ENCODE measurements around the gene TBC1D22A. TPM values are rescaled to one million over a fixed set of nuclear protein-coding genes. Genes with fewer than 3 reads are reported as not detected.

Gene TBC1D22A
- total RNA-seq, 1 experiment from 2014 or later = 14.3 TPM

DNA sequence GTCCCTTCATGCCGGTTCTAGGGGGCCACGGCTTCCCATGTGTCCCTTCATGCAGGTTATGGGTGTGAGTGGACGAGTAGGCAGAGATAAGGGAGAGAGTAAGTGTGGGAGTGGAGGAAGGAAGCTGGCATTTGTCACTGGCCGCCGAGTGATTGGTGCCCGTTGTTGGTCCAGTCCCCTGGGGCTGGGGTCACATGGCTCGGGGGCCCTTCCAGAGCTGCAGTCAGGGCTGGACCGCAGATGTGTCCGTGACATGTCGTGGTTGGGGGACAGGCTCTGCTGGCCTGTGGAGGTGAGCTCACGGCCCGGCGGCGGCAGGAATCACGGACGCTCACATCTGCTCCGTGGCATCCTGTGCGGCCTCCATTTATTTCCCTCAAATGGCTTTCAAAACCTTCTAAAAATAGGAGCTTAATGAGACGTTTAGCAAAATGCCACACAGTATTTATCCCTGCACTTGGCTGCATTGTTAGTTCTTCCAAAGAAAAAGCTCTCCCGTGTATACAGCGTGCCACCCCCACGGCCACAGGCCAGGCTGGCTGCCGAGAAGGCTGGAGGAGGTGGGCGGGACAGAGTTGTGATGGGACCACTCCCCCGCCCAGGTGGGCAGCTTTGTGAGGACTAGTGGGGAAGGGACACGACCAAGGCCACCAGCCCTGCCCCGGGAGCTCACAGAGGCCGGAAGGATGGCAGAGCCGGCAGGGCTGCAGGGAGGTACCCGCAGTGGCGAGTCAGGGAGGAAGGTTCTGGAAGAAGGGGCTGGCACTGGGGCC lies 386.7 kb downstream of the TBC1D22A start:
- Histone ChIP-seq H3K27ac (ENCODE audit: low read length) (no peak overlapping the region), H3K4me2 (ENCODE audit: low read length) (no peak overlapping the region), H3K79me2 (ENCODE audit: low read length) (no peaks in the 10 kb centered on the region), H4K20me1 (ENCODE audit: low read length) (no peaks in the 10 kb centered on the region), H3K9me3 (ENCODE audit: low read length) (no peaks in the 10 kb centered on the region), H3K9me2 (replicated peaks; ENCODE audit: low read length) (no peaks in the 10 kb centered on the region), H3K4me1 (ENCODE audit: insufficient read depth, low read length) (peaks cover 9% of the 10 kb centered on the region; the same call in 1 of the 2 replicates), H3F3A (ENCODE audit: low read length, unreplicated experiment) (no peaks in the 10 kb centered on the region), H3K36me3 (ENCODE audit: low read depth, low read length) (no peaks in the 10 kb centered on the region), H3K27me3 (ENCODE audit: low read length) (no peaks in the 10 kb centered on the region), H3K4me3 (ENCODE audit: low read length) (no peak overlapping the region), H2AFZ (ENCODE audit: low read length) (no peak overlapping the region), H3K9ac (ENCODE audit: low read length) (no peak overlapping the region)
- DNase-seq (no peak), ATAC-seq (no peak)
- no TSS peak for BruUV-seq (replicated peaks)
- CTCF ChIA-PET = no interaction called here
- no peak for TF ChIP-seq EZH2 (IDR thresholded peaks at IDR 0.05; ENCODE audit: low read length, unreplicated experiment)
- no peak for TF ChIP-seq EZH2phosphoT487 (IDR thresholded peaks at IDR 0.05; ENCODE audit: borderline replicate concordance, low read length)
- TF ChIP-seq, protein P1, sequence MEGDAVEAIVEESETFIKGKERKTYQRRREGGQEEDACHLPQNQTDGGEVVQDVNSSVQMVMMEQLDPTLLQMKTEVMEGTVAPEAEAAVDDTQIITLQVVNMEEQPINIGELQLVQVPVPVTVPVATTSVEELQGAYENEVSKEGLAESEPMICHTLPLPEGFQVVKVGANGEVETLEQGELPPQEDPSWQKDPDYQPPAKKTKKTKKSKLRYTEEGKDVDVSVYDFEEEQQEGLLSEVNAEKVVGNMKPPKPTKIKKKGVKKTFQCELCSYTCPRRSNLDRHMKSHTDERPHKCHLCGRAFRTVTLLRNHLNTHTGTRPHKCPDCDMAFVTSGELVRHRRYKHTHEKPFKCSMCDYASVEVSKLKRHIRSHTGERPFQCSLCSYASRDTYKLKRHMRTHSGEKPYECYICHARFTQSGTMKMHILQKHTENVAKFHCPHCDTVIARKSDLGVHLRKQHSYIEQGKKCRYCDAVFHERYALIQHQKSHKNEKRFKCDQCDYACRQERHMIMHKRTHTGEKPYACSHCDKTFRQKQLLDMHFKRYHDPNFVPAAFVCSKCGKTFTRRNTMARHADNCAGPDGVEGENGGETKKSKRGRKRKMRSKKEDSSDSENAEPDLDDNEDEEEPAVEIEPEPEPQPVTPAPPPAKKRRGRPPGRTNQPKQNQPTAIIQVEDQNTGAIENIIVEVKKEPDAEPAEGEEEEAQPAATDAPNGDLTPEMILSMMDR (conservative IDR thresholded peaks at IDR 0.05; ENCODE audit: low read depth, low read length) = no peak
- intact Hi-C loops (cut with micrococcal nuclease) = no loop called here
- POLR2A ChIA-PET (ENCODE audit: unreplicated experiment) = no interaction called here

DNA sequence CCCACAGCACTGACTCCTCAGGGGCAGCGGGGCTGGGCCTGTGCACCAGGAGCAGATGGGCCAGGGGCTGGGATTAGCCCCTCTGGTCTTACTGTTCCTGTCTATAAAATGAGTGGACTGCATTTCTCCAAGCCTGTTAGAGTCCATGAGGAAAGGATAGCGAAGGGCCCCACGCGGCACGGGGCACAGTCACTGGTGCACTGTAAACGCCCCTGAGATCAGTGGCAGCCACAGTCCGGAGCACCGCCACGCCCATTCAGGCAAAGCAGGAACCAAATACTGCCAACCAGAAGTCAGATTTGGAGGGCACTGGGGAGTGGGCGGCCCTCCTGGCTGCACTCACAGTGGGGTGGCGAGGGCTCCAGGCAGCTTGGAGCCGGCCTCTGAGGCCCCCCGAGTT lies 387.5 kb downstream of the TBC1D22A start:
- CTCF ChIA-PET = no interaction called here
- Histone ChIP-seq H4K20me1 (ENCODE audit: low read length) (no peaks in the 10 kb centered on the region), H3K27me3 (ENCODE audit: low read length) (no peaks in the 10 kb centered on the region), H3K79me2 (ENCODE audit: low read length) (no peaks in the 10 kb centered on the region), H3K9me2 (replicated peaks; ENCODE audit: low read length) (no peaks in the 10 kb centered on the region), H3K4me2 (ENCODE audit: low read length) (no peak overlapping the region), H2AFZ (ENCODE audit: low read length) (no peak overlapping the region), H3K4me1 (ENCODE audit: insufficient read depth, low read length) (peaks cover 17% of the 10 kb centered on the region; the same call in 1 of the 2 replicates), H3F3A (ENCODE audit: low read length, unreplicated experiment) (no peaks in the 10 kb centered on the region), H3K9ac (ENCODE audit: low read length) (no peak overlapping the region), H3K36me3 (ENCODE audit: low read depth, low read length) (no peaks in the 10 kb centered on the region), H3K27ac (ENCODE audit: low read length) (no peak overlapping the region), H3K9me3 (ENCODE audit: low read length) (no peaks in the 10 kb centered on the region), H3K4me3 (ENCODE audit: low read length) (no peak overlapping the region)
- ATAC-seq (no peak), DNase-seq (no peak)
- no TSS peak for BruUV-seq (replicated peaks)
- TF ChIP-seq EZH2 (IDR thresholded peaks at IDR 0.05; ENCODE audit: low read length, unreplicated experiment) (no peak), EZH2phosphoT487 (IDR thresholded peaks at IDR 0.05; ENCODE audit: borderline replicate concordance, low read length) (no peak)
- TF ChIP-seq, protein P1 (conservative IDR thresholded peaks at IDR 0.05; ENCODE audit: low read depth, low read length) = no peak
- POLR2A ChIA-PET (ENCODE audit: unreplicated experiment) = no interaction called here
- intact Hi-C loops (cut with micrococcal nuclease) = no loop called here

DNA sequence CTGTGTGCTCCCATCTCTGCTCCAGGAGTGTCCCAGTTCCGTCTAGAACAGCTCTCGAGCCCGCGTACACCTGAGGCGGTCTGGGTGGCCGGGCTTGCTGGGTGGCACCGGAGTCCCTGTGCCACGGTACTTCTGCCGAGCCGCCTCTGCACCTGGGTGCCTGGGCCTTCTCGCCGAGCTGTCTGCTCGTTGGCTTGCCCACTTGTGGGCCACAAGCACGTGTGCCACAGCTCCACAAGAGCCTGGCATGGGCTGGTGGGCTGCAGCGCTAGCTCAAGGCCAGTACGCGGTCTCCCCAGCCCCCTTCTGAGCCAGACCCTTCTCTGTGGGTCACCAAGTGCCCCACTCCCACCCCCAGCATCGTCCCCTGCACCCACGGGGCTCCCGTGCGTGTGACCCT lies 388.0 kb downstream of the TBC1D22A start:
- no peak overlapping the region for H3K4me2 ChIP-seq (ENCODE audit: low read length)
- no peak for ATAC-seq
- intact Hi-C loops (cut with micrococcal nuclease) = no loop called here
- H3K27me3 ChIP-seq (ENCODE audit: low read length) = no peaks in the 10 kb centered on the region
- H3K9ac ChIP-seq (ENCODE audit: low read length) = no peak overlapping the region
- H3K4me3 ChIP-seq (ENCODE audit: low read length) = no peak overlapping the region
- POLR2A ChIA-PET (ENCODE audit: unreplicated experiment) = no interaction called here
- CTCF ChIA-PET = no interaction called here
- TF ChIP-seq EZH2 (IDR thresholded peaks at IDR 0.05; ENCODE audit: low read length, unreplicated experiment) = no peak
- TF ChIP-seq, protein P1 (conservative IDR thresholded peaks at IDR 0.05; ENCODE audit: low read depth, low read length) = no peak
- no peak for TF ChIP-seq EZH2phosphoT487 (IDR thresholded peaks at IDR 0.05; ENCODE audit: borderline replicate concordance, low read length)
- H3K9me3 ChIP-seq (ENCODE audit: low read length) = no peaks in the 10 kb centered on the region
- H3K4me1 ChIP-seq (ENCODE audit: insufficient read depth, low read length) = peaks cover 21% of the 10 kb centered on the region; the same call in 1 of the 2 replicates
- H2AFZ ChIP-seq (ENCODE audit: low read length) = no peak overlapping the region
- H3K79me2 ChIP-seq (ENCODE audit: low read length) = no peaks in the 10 kb centered on the region
- H3K27ac ChIP-seq (ENCODE audit: low read length) = no peak overlapping the region
- H3K9me2 ChIP-seq (replicated peaks; ENCODE audit: low read length) = no peaks in the 10 kb centered on the region
- H4K20me1 ChIP-seq (ENCODE audit: low read length) = no peaks in the 10 kb centered on the region
- H3F3A ChIP-seq (ENCODE audit: low read length, unreplicated experiment) = no peaks in the 10 kb centered on the region
- no peak for DNase-seq
- no TSS peak for BruUV-seq (replicated peaks)
- H3K36me3 ChIP-seq (ENCODE audit: low read depth, low read length) = no peaks in the 10 kb centered on the region

All from PC-3 (cell line).